Measurements from ENCODE around the gene NXF1.
"Not testable (repeated sequence)": the region's sequence is repeated elsewhere in the genome, so short reads cannot be mapped to it uniquely, and the experiment has no call there.

NXF1 gene

GRCh38 chr11:62788991-62789390, 16.2 kb downstream of the NXF1 start:
- in situ Hi-C loops (cut with MboI; ENCODE audit: low sequenced_read_pairs), result no loop called here

GRCh38 chr11:62787005-62787759, 18.1 kb downstream of the NXF1 start, which contains the start of gene TMEM179B:
Gene TMEM179B, plus strand, starts transcription at chr11:62787402. Its CDS starts 30 bp downstream, at chr11:62787432.
- in situ Hi-C loops (cut with MboI; ENCODE audit: low sequenced_read_pairs), result no loop called here

GRCh38 chr11:62786318-62787004, 18.8 kb downstream of the NXF1 start:
- in situ Hi-C loops (cut with MboI; ENCODE audit: low sequenced_read_pairs), result no loop called here

GRCh38 chr11:62782753-62783152, 22.5 kb downstream of the NXF1 start:
- in situ Hi-C loops (cut with MboI; ENCODE audit: low sequenced_read_pairs), result no loop called here

GRCh38 chr11:62778441-62778840, 26.8 kb downstream of the NXF1 start:
- in situ Hi-C loops (cut with MboI; ENCODE audit: low sequenced_read_pairs), result no loop called here

GRCh38 chr11:62777389-62777788, 27.9 kb downstream of the NXF1 start:
- in situ Hi-C loops (cut with MboI; ENCODE audit: low sequenced_read_pairs), result no loop called here

GRCh38 chr11:62775646-62776045, 29.6 kb downstream of the NXF1 start:
- in situ Hi-C loops (cut with MboI; ENCODE audit: low sequenced_read_pairs), result no loop called here

GRCh38 chr11:62774407-62774806, 30.8 kb downstream of the NXF1 start:
- in situ Hi-C loops (cut with MboI; ENCODE audit: low sequenced_read_pairs), result no loop called here

- in situ Hi-C loops (cut with MboI; ENCODE audit: low sequenced_read_pairs), result no loop called here
Observed at GRCh38 chr11:62771144-62772021, 33.9 kb downstream of the NXF1 start, which contains the start of gene TAF6L. Gene TAF6L, plus strand, starts transcription at chr11:62771396. Its CDS starts 4,388 bp downstream, at chr11:62775784.

- in situ Hi-C loops (cut with MboI; ENCODE audit: low sequenced_read_pairs), result no loop called here
Observed at GRCh38 chr11:62770778-62771143, 34.5 kb downstream of the NXF1 start.

GRCh38 chr11:62760867-62761227, 44.4 kb downstream of the NXF1 start:
- in situ Hi-C loops (cut with MboI; ENCODE audit: low sequenced_read_pairs), result not testable (repeated sequence)

GRCh38 chr11:62757846-62758788, 47.1 kb downstream of the NXF1 start:
- in situ Hi-C loops (cut with MboI; ENCODE audit: low sequenced_read_pairs), result no loop called here

- in situ Hi-C loops (cut with MboI; ENCODE audit: low sequenced_read_pairs), result no loop called here
Observed at GRCh38 chr11:62755086-62755615, 50.1 kb downstream of the NXF1 start.

GRCh38 chr11:62753736-62754603, 51.3 kb downstream of the NXF1 start, which contains the start of gene ZBTB3:
Gene ZBTB3, minus strand, starts transcription at chr11:62754160. Its CDS starts 496 bp downstream, at chr11:62753664.
- in situ Hi-C loops (cut with MboI; ENCODE audit: low sequenced_read_pairs), result no loop called here

GRCh38 chr11:62752994-62753735, 52.1 kb downstream of the NXF1 start:
- in situ Hi-C loops (cut with MboI; ENCODE audit: low sequenced_read_pairs), result no loop called here

- in situ Hi-C loops (cut with MboI; ENCODE audit: low sequenced_read_pairs), result no loop called here
Observed at GRCh38 chr11:62752177-62752785, 53.0 kb downstream of the NXF1 start.

GRCh38 chr11:62749931-62750330, 55.3 kb downstream of the NXF1 start:
- in situ Hi-C loops (cut with MboI; ENCODE audit: low sequenced_read_pairs), result not testable (repeated sequence)
